Small intestine (tissue), 7 donors: Measurements from ENCODE around the gene MBD3. TPM values are rescaled to one million over a fixed set of nuclear protein-coding genes. Genes with fewer than 3 reads are reported as not detected.

ENCODE experiments used
- DNase-seq, 2 donors: peaks; one replicate each; pipeline versions ENCODE4 v3.0.0 to v3.0.0-alpha.2; 2013
- FAIRE-seq: peaks from 2 replicates; lab custom pipeline; 2012; peaks lifted over from hg19 to GRCh38; lab: Jason Lieb, UNC
- H3K27ac ChIP-seq, 3 donors: one replicate each; pipeline ENCODE4 v1.5.1; 2013; ENCODE audit warnings: low read length in 2 of 3, mild to moderate bottlenecking in 2 of 3, control low read depth in 1 of 3, inconsistent platforms in 1 of 3, low read depth in 1 of 3, moderate library complexity in 1 of 3
- H3K27me3 ChIP-seq, 3 donors: one replicate each; pipeline ENCODE4 v1.6.1; 2013; ENCODE audit warnings: low read length in 3 of 3, inconsistent platforms in 1 of 3; ENCODE audit not compliant: control insufficient read depth in 3 of 3, insufficient read depth in 3 of 3
- H3K36me3 ChIP-seq, 3 donors: one replicate each; pipeline ENCODE4 v1.6.1; 2013; ENCODE audit warnings: low read length in 3 of 3, inconsistent platforms in 1 of 3, low read depth in 1 of 3, mild to moderate bottlenecking in 1 of 3, moderate library complexity in 1 of 3; ENCODE audit not compliant: control insufficient read depth in 3 of 3, insufficient read depth in 2 of 3
- H3K4me1 ChIP-seq, 3 donors: one replicate each; pipeline ENCODE4 v1.6.1; 2013; ENCODE audit warnings: low read length in 2 of 3, inconsistent platforms in 1 of 3, low read depth in 1 of 3, mild to moderate bottlenecking in 1 of 3, moderate library complexity in 1 of 3; ENCODE audit not compliant: control insufficient read depth in 3 of 3, insufficient read depth in 2 of 3
- H3K4me3 ChIP-seq, 3 donors: one replicate each; pipeline ENCODE4 v1.5.1; 2013; ENCODE audit warnings: low read length in 3 of 3, control low read depth in 1 of 3, inconsistent platforms in 1 of 3, low read depth in 1 of 3, mild to moderate bottlenecking in 1 of 3, moderate library complexity in 1 of 3
- H3K9me3 ChIP-seq, 2 donors: one replicate each; pipeline ENCODE4 v1.6.1; 2013; ENCODE audit warnings: low read depth in 1 of 2, low read length in 1 of 2; ENCODE audit not compliant: control insufficient read depth in 2 of 2, insufficient read depth in 1 of 2
- WGBS, 3 donors: extraction: QIAGEN DNeasy Blood & Tissue Kit; methylation state at CpG; one replicate each; pipeline ENCODE4 v1.1.7; 2013; 5-methylcytosine and 5-hydroxymethylcytosine counted together
- polyA plus RNA-seq, 4 donors: library from polyadenylated mRNA; stranded (reverse) in 3 of 4; unstranded in 1 of 4; fragments of 200-250 nt in 3 of 4; fragments of 120-200 nt in 1 of 4; gene quantifications; one replicate each; pipeline versions ENCODE4 v1.2.1 to v1.2.3, GENCODE V29; 2013
- donor health status: healthy with polysubstance abuse.
- donor health status: control.
- donor health status: control.
- donor health status: Bipolar disorder and iron deficiency.
- donor health status: healthy.

Gene MBD3
- polyA plus RNA-seq, 4 donors = 48.3 to 112 (median 69.9) TPM

GRCh38 chr19:1601613-1602064 is 9.0 kb upstream of the MBD3 start:
- Histone ChIP-seq H3K27me3 (no peaks in the 10 kb centered on the region), H3K4me3 (no peak overlapping the region), H3K4me1 (peaks cover 0 to 14% (median 3%) of the 10 kb centered on the region in 3 donors), H3K9me3 (no peaks in the 10 kb centered on the region), H3K27ac (no peak overlapping the region), H3K36me3 (peaks cover 9 to 68% (median 17%) of the 10 kb centered on the region in 3 donors)
- WGBS, 3 donors = 90 to 92% (median 91%) methylated on average over 14 of the region's 14 CpGs
- DNase-seq (no peak), FAIRE-seq (no peak)

DNA sequence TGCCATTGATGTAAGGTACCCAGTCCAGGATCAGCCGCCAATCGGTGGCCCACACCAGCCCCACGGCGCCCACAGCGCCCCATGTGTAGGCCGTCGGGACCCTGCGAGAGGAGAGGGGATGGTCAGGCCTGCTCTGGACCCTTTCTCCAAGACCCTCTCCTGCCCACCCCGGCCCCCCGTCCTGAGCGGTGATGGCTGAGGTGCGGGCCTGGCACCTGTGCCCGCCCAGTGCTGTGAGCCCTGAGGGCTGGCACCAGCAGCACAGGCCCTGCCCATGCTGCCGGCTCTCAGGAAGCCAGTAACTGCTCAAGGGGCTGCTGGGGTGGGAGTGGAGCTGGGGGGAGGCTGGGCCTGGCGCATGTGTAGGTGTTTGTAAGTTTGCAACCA is 6.8 kb upstream of the MBD3 start:
- FAIRE-seq (no peak), DNase-seq (no peak)
- Histone ChIP-seq H3K36me3 (peaks cover 9 to 84% (median 17%) of the 10 kb centered on the region in 3 donors), H3K4me1 (peaks cover 0 to 7% (median 3%) of the 10 kb centered on the region in 3 donors), H3K9me3 (no peaks in the 10 kb centered on the region), H3K27ac (no peak overlapping the region), H3K4me3 (no peak overlapping the region), H3K27me3 (no peaks in the 10 kb centered on the region)
- WGBS, 3 donors = 93 to 95% (median 94%) methylated on average over 12 to 15 of the region's 15 CpGs

- H3K4me1 ChIP-seq = peaks cover 0 to 4% (median 3%) of the 10 kb centered on the region in 3 donors
- H3K27ac ChIP-seq = no peak overlapping the region
- no peaks in the 10 kb centered on the region for H3K9me3 ChIP-seq
- FAIRE-seq (no peak), DNase-seq (no peak)
- peaks cover 9 to 89% (median 17%) of the 10 kb centered on the region in 3 donors for H3K36me3 ChIP-seq
- WGBS, 3 donors = 91 to 92% (median 92%) methylated on average over 20 of the region's 20 CpGs
- H3K4me3 ChIP-seq = no peak overlapping the region
- H3K27me3 ChIP-seq = no peaks in the 10 kb centered on the region
Observed at GRCh38 chr19:1598777-1599459, 6.3 kb upstream of the MBD3 start.

- peaks cover 6 to 47% (median 7%) of the 10 kb centered on the region in 3 donors for H3K36me3 ChIP-seq
- H3K27ac ChIP-seq = no peak overlapping the region
- FAIRE-seq (no peak), DNase-seq (no peak)
- H3K27me3 ChIP-seq = no peaks in the 10 kb centered on the region
- H3K4me1 ChIP-seq = peaks cover 0 to 22% (median 8%) of the 10 kb centered on the region in 3 donors
- H3K9me3 ChIP-seq = no peaks in the 10 kb centered on the region
- peak overlapping the region in 2 of 3 donors; percentile 74 to 89 for H3K4me3 ChIP-seq
- 27 to 45% (median 31%) methylated on average over 10 of the region's 10 CpGs for WGBS, 3 donors
Observed at GRCh38 chr19:1593501-1593772, 772 bp upstream of the MBD3 start.

GRCh38 chr19:1592024-1592754 is 476 bp downstream of the MBD3 start:
- WGBS, 3 donors = 0 to 1% (median 0%) methylated on average over 55 to 94 of the region's 94 CpGs
- Histone ChIP-seq H3K4me1 (peaks cover 0 to 22% (median 8%) of the 10 kb centered on the region in 3 donors), H3K27me3 (no peaks in the 10 kb centered on the region), H3K27ac (peak overlapping the region; percentile 93 to 97 (median 97)), H3K36me3 (peaks cover 0 to 38% (median 0%) of the 10 kb centered on the region in 3 donors), H3K9me3 (no peaks in the 10 kb centered on the region), H3K4me3 (peak overlapping the region; percentile 64 to 89 (median 85))
- DNase-seq (peak; percentile 92 to 94), FAIRE-seq (no peak)

DNA sequence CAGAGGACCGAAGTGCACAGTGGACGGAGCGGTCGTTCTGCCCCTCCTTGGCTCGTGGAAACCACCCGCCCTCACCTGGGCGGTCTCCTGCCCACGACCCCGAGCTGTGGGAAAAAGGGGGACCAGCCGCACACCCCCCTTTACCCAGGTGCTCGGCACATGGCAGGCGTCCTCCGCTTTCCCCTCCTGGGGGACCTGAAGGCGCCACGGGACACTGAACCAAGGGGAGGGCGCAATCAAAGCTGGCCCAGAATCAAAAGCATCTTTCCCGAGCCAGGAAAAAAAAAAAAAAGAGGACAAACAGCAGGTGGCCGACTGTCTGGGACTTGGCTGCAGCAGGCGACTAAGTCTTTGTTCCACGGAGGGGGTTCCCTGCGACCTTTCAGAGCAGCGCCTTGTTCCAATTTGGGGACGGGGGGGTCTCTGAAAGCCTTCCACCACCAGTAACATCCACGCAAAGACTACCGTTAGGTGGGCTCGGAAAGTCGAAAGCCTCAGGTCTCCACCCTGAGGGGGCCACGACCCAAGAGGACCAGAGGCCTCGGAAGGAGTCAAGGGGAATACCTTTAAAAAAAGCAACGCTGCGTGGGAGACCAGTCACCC is 1.1 kb downstream of the MBD3 start:
- Histone ChIP-seq H3K4me1 (peaks cover 0 to 22% (median 8%) of the 10 kb centered on the region in 3 donors), H3K36me3 (peaks cover 0 to 32% (median 0%) of the 10 kb centered on the region in 3 donors), H3K27me3 (no peaks in the 10 kb centered on the region), H3K4me3 (peak overlapping the region; percentile 64 to 89 (median 85)), H3K27ac (peak overlapping the region in 2 of 3 donors; percentile 93 to 97), H3K9me3 (no peaks in the 10 kb centered on the region)
- 0 to 1% (median 1%) methylated on average over 28 to 31 of the region's 31 CpGs for WGBS, 3 donors
- FAIRE-seq (no peak), DNase-seq (peak; percentile 20 to 45)

- DNase-seq (peak; percentile 28 to 42), FAIRE-seq (no peak)
- Histone ChIP-seq H3K4me3 (peak overlapping the region in 2 of 3 donors; percentile 85 to 89), H3K9me3 (no peaks in the 10 kb centered on the region), H3K27ac (peak overlapping the region in 2 of 3 donors; percentile 93 to 97), H3K27me3 (no peaks in the 10 kb centered on the region), H3K4me1 (peaks cover 0 to 22% (median 8%) of the 10 kb centered on the region in 3 donors), H3K36me3 (peaks cover 0 to 32% (median 0%) of the 10 kb centered on the region in 3 donors)
- WGBS, 3 donors = 9 to 19% (median 13%) methylated on average over 9 to 10 of the region's 10 CpGs
Observed at GRCh38 chr19:1590641-1591397, 1.8 kb downstream of the MBD3 start.

- WGBS, 3 donors = 22 to 61% (median 35%) methylated on average over 9 of the region's 9 CpGs
- FAIRE-seq (no peak), DNase-seq (peak in 1 of 2 donors; percentile 57)
- Histone ChIP-seq H3K9me3 (no peaks in the 10 kb centered on the region), H3K36me3 (peaks cover 0 to 43% (median 7%) of the 10 kb centered on the region in 3 donors), H3K27me3 (no peaks in the 10 kb centered on the region), H3K27ac (no peak overlapping the region), H3K4me3 (no peak overlapping the region), H3K4me1 (peaks cover 0 to 19% (median 5%) of the 10 kb centered on the region in 3 donors)
Observed at GRCh38 chr19:1587872-1588271, 4.8 kb downstream of the MBD3 start.
